ENCODE measurements around the gene CACYBP.

CACYBP gene, protein sequence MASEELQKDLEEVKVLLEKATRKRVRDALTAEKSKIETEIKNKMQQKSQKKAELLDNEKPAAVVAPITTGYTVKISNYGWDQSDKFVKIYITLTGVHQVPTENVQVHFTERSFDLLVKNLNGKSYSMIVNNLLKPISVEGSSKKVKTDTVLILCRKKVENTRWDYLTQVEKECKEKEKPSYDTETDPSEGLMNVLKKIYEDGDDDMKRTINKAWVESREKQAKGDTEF

DNA sequence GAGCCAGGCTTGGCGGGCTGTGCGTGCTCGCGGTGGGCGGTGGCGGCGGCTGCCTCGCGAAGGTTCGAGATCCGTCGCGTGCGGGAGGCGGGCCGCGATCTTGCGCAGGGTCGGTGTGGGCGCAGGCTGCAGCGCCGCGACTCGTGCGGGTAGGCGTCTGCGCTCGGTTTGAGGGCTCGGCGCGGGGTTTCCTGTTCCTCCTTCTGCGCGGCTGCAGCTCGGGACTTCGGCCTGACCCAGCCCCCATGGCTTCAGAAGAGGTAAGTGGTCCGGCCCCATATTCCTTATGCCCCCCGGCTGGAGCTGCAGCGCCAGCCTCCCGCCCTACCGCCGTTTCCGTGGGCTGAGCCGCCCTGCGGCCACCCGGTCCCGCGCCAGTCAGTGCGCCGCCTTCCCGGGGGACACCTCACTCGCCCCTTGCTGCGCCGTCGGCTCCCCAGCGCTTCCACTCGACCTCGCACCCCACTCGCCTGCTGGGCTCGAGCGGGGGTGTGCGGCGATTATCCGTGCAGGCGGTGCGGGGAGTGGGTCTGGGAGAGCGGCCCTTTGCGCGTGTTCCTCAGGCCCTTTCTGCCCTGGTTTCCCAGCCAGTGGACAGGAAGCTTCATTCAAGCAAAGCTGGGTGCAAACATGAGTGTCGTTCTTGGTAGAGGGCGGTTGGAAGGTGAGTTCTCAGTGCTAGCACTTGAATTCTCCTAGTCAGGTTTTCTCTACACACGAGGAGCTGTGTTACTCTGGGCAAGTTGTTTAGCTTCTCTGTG lies at the start of gene CACYBP:
Gene CACYBP, plus strand, starts transcription at position 12 of the 761 bp plus-strand sequence. Its CDS starts 234 bp downstream, at position 246.
- DNase-seq, result peak; percentile 77

GRCh38 chr1:174953285-174954072 lies 46.3 kb upstream of the CACYBP start:
- DNase-seq, result peak; percentile 69

DNA sequence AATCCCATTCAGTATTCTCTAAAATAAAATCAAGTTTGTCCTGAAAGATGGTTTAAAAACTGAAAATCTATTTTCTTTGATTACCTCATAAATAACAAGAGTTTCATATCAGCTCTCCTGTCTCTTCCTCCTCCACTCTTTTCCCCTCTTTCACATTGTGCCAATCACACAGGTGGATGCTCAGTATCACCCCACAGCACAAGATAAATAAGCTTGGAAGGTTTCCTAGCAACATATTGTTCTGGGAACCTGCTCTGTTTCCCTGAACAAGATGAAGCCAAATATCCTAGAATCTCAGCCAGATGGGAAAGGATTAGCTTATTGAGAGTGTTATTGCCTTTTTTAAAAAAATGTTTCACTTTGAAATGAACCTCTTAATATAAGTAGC lies 45.7 kb upstream of the CACYBP start:
- peak; percentile 94 for DNase-seq

- DNase-seq, result peak; percentile 76
Observed at GRCh38 chr1:174954671-174955669, 44.8 kb upstream of the CACYBP start.

DNA sequence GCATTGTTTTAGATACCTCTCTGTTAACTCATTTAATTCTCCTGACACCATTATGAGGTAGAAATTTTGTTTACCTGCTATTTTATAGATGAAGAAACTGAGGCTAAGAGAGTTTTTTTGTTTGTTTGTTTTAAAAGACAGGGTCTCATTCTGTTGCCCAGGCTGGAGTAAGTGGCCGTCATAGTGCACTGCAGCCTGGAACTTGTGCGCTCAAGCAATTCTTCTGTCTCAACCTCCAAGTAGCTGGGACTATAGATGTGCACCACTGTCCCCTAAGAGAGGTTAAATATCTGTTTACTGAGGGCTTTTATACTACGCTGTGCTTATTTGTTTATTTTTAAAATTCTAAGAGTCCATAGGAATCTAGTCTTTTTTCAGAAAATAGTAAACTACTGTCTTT lies 43.7 kb upstream of the CACYBP start:
- DNase-seq, result no peak

- DNase-seq, result peak; percentile 24
Observed at GRCh38 chr1:174956976-174957375, 42.8 kb upstream of the CACYBP start.

GRCh38 chr1:174957829-174958228 lies 41.9 kb upstream of the CACYBP start:
- no peak for DNase-seq

GRCh38 chr1:174958396-174958795 lies 41.4 kb upstream of the CACYBP start:
- no peak for DNase-seq

GRCh38 chr1:174960362-174960761 lies 39.4 kb upstream of the CACYBP start:
- DNase-seq, result no peak

DNA sequence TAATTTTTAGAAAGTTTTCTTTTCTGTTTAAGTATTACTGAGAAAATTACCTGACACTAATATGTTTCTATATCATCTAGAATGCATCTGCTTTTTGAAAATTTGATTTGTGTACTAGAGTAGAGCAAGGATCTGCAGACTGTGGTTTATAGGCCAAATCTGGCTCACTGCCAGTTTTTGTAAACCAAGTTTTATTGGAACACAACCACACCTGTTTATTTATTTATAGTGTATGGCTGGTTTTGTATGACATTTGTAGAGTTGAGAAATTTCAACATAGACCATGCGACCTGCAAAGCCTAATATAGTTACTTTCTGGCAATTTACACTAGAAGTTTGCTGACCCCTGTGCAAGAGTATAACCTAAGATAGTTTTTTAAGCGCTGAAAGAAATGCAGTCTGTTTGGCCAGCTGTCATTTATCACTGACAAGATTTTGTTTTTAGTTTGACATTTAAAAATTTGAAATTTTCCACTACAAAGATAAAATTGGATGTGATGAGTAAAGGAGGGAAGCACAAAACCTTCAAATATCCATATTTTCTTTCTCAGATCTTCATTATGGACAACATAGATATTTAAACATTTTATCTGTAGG lies 36.1 kb upstream of the CACYBP start:
- peak; percentile 30 for DNase-seq

DNA sequence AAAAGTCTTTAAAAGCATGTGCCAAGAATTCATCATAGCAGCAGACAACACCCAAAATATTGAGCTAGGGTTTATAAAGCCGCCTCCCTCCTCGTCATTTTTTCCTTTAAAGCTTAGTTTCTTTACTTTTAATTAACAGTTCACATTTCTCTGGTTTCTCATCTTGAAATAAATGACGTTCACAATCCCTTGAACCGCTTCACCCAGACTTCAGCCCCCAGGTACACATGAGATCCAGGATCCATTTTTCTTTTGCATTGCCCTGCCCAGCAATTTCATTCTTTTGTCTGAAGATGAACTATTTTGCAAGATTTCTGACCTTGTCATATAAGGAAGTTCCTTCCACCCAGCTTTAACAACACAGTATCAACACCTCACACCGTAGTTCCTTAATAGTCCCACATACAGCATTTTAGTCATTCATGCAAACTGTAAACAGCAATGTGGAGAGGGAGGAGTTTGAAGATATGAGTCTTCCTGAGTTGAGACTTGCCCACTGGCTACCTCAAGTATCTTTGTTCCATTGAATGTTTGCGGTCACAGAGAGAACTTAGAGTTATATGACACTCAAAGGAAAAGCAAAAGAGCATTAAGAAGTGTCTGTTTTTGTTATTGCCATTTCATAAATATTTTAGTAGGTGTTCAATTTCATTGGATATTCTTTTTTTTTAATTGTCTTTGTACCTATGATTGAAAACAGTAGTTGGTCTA lies 35.3 kb upstream of the CACYBP start:
- peak; percentile 30 for DNase-seq

- DNase-seq, result no peak
Observed at GRCh38 chr1:174964972-174965361, 34.8 kb upstream of the CACYBP start.

DNA sequence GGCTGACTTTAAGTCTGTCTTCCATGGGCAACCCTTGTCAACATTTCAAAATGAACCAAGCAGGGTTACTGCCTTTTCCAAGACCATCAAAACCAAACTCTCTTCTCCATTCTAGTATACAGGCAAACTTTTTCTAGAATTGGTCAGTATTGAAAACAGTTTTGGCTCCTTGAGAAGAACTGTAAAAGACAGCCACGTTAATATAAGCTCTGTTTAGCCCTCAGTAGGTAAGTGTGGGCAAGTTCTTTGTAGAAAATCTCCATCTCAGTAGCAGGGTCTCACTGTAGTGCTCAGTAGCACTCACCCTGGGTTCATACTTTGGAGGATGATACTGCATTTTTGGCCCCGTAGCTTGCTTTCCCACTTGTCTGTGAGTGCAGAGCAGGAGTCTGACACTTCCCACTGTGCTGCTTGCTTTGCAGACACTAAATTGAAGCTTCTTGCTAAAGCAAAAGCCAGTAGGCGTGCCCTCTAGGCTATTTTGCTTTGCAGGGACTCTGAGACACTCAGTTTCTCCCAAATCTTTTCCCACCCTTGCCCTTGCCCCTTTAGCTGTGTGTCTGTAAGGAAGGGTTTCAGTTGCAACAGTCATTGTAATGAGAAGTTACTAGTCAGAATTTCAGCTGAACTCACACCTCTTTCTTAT lies 34.3 kb upstream of the CACYBP start:
- peak; percentile 42 for DNase-seq

GRCh38 chr1:174966008-174966572 lies 33.7 kb upstream of the CACYBP start:
- DNase-seq, result no peak

DNA sequence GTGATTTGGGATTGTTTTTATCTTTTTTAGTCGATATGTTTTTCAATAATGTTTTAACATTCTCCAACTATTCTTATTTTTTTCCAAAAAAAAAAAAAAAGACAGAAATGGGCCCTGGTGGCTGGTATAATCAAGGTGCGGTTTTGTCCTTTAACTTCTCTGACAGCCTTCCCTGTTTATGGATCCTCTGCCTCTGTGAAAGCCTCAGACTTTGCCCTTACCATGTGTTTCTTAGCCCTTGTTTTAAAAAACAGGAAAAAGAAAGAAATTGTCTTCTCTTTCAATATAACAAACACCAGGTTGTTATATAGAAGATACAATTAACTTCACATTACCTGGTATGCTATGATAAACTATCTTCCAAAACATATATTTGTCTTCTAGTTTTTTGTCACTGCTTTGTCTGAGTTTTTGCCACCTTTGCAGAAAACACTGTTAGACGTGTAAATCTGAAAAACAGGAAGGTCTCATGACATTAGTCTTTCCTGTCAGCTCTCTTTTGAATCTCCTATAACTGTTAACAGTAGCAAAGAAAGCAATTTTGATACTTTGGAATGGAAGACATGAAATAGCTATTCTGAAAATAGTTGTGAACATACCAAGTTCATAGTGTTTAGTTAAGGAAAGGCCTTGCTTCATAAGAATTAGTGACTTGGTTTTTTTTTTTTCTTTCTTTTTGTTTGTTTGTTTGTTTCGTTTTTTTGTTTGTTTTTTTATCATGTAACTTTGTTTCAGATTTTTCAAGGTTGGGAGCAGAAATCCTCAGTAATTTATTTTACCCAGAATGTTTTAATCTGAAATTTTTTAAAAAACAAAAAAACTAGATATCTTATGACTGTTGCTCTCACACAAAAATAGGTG lies 31.7 kb upstream of the CACYBP start:
- DNase-seq, result no peak

DNA sequence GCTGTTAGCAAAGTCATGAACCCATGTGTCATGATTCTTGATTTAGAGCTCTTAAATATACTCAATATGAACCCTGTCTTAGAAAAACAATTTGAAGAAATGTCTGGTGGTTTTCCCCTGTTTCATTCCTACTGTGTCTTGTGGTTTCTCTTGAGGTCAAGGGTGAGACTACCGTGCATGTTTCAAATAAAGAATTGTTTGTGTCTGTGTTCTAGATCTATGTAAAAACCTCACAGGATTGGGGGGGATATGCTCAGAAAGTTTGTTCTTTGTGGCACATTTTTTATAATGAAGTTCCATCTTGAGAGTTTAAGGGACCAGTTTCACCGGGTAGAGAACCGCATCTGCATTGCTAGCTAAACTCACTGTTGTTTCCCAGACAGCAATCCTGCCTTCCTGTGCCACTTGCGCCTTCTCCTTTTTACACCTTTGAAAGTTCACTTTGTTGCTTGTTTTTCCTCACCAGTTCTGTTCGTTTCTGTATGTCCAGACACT lies 30.9 kb upstream of the CACYBP start:
- no peak for DNase-seq

GRCh38 chr1:174969977-174970376 lies 29.8 kb upstream of the CACYBP start:
- DNase-seq, result no peak

GRCh38 chr1:174971466-174971865 lies 28.3 kb upstream of the CACYBP start:
- DNase-seq, result no peak

DNA sequence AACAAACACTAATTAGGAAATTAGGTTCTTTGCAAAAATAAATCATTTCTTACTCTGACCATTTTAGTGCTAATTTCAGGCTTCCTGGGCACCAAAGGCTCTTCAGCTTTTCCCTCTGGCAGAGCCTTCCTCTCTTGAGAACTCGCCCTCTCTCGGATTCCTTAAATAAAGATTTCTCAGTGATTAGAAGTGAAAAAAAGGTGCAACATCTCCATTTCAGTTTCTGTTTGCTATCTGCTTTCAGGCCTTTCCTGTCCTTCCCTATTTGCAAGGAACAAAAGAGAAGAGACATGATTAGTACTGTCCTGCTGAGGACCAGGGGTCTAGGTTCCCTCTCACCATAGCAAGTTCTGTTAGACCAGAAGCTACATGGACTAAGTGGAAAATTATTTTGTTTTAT lies 27.8 kb upstream of the CACYBP start:
- no peak for DNase-seq

All from NCI-H69 (cell line).